GM21367 (cell line): Measurements from ENCODE around the gene PRCD.
"Not testable (repeated sequence)": the region's sequence is repeated elsewhere in the genome, so short reads cannot be mapped to it uniquely, and the experiment has no call there.

Source experiments
- ATAC-seq: cut with Tn5 transposase; IDR thresholded peaks from one replicate; pipeline ENCODE4 v1.9.1; 2021; ENCODE audit not compliant: unreplicated experiment

The PRCD gene

GRCh38 chr17:76551685-76552084 lies 11.8 kb downstream of the PRCD start:
- no peak for ATAC-seq

- ATAC-seq, result no peak
Measured at GRCh38 chr17:76553178-76553908, 13.5 kb downstream of the PRCD start.

- ATAC-seq, result no peak
Measured at GRCh38 chr17:76554131-76554530, 14.3 kb downstream of the PRCD start.

GRCh38 chr17:76556765-76557367 lies 17.0 kb downstream of the PRCD start:
- ATAC-seq, result no peak

- peak; percentile 71 for ATAC-seq
Measured at GRCh38 chr17:76557368-76558197, 17.7 kb downstream of the PRCD start.

GRCh38 chr17:76558198-76559095 lies 18.6 kb downstream of the PRCD start:
- no peak for ATAC-seq

DNA sequence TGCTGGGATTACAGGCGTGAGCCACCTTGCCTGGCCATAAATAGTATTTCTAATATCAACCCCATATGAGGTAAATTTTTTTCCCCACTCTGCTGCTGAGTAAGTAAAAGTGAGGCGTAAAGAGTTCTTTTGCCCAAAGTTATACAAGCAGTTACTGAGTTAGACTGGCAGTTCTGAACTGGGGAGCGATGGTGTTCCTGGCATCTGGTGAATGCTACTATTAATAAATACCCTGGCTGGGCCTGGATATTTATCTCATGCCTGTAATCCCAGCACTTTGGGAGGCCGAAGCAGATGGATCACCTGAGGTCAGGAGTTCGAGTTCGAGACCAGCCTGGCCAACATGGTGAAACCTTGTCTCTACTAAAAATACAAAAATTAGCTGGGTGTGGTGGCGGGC lies 19.6 kb downstream of the PRCD start:
- not testable (repeated sequence) for ATAC-seq

DNA sequence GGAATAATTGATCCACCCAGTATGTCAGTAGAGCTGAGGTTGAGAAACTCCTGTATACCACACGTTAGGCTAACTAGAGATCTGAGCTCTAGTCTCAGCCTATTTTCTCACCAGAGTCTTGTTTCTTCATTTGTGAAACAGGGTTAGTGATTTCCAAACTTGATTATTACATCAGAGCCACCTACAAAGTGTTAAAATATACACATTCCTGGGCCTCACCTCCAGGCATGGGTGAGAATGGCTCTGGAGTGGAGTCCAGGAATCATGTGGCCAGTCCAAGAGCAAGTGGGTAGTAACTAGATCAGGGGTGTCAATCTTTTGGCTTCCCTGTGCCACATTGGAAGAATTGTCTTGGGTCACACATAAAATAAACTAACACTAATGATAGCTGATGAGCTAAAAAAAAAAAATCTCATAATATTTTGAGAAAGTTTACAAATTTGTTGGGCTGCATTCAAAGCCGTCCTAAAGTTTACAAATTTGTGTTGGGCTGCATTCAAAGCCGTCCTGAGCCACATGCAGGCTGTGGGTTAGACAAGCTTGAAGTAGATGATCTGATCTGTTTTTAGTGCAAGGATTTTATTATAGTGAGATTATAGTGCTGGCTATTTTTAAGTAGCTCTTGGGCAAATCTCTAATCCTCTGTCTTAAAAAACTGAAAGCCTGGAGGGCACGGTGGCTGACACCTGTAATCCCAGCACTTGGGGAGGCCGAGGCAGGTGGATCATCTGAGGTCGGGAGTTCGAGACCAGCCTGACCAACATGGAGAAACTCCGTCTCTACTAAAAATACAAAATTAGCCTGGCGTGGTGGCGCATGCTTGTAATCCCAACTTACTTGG lies 20.4 kb downstream of the PRCD start:
- no peak for ATAC-seq

GRCh38 chr17:76560877-76561221 lies 21.0 kb downstream of the PRCD start:
- ATAC-seq, result no peak

- ATAC-seq, result no peak
Measured at GRCh38 chr17:76561332-76561731, 21.5 kb downstream of the PRCD start.

GRCh38 chr17:76561799-76562268 lies 22.0 kb downstream of the PRCD start:
- ATAC-seq, result no peak

- no peak for ATAC-seq
Measured at GRCh38 chr17:76562734-76563148, 22.9 kb downstream of the PRCD start.

- not testable (repeated sequence) for ATAC-seq
Measured at GRCh38 chr17:76563359-76563758, 23.5 kb downstream of the PRCD start.

GRCh38 chr17:76564991-76565727 lies 25.3 kb downstream of the PRCD start:
- ATAC-seq, result not testable (repeated sequence)

DNA sequence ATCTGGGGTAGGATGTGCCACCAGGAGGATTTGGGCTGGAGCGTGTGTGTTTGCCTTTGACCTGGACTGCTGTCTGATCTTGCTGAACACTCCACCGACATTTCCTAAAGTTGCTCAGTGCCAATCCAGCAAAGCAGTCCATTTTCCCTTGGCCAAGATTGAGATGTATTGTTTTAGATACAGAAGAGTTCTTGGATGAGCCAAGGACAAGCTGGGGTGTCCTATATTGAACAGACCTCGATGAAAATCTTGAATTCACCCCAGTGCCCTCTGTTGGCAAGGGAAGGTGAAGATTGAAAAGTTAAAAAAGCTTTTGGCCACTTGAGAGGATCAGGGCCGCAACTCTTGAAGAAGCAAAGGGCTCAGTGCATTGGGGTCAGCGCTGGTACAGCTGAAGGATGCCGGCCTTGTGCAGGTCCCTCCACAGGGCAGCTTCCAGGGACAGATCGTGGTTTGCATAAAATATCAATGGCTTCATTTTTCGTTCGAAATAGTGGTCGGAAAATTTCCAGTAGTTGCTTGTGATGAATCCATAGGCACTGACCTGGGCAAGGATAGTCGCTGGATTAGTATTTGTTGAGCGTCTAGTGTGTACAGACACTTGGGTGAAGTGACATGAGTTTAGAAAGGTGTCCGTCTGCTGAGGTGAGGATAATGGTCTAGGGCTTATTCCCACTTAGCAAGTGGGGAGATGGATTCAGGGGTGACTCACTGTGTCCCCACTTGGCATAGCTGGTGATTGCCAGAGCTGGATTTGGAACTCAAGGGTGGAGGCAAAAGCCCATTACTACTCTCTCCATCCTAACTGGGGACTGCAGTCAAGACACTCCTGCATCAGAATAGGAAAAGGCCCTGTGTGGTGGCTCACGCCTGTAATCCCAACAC lies 26.1 kb downstream of the PRCD start:
- no peak for ATAC-seq

DNA sequence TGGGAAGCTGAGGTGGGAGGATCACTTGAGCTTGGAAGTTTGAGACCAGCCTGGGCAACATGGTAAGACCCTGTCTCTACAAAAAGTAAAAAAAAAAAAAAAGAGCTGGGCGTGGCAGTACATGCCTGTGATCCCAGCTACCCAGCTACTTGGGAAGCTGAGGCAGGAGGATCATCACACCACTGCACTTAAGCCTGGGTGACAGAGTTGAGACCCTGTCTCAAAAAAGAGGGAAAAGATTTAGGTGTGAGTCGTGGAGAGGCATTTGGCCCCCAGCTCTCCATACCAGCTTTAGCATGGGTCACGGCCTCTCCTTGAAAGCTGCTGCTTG lies 26.7 kb downstream of the PRCD start:
- no peak for ATAC-seq

DNA sequence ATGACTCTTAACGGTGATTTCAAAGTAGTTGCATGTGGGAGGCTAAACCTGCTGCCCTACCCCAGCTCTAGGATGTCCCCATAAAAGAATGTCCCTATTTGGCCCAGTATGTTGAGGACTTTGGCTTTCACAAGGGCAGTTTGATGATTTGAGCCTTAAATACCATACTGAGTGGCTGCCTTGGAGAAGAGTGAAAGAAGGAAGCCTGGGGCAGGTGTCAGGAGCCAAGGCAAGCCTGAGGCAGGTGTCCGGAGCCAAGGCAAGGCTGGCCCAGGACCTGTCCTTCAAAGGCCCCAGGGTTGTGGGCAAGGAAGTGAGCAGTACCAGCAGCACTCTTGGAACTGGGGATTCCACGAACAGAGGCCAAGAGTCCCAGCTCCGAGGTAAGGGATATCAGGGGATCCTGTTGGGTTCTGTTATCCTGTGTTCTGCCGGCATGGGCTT lies 27.2 kb downstream of the PRCD start:
- no peak for ATAC-seq
